Colonic mucosa (tissue), 4 donors: ENCODE results near the gene THAP6. TPM values are rescaled to one million over a fixed set of nuclear protein-coding genes. Genes with fewer than 3 reads are reported as not detected.
"Not testable (repeated sequence)": the region's sequence is repeated elsewhere in the genome, so short reads cannot be mapped to it uniquely, and the experiment has no call there.

Experiments used
- DNase-seq: peaks from one replicate; pipeline ENCODE4 v3.0.0-alpha.2; 2020
- H3K27ac ChIP-seq: fragments of 200-600 bp; one replicate; pipeline ENCODE4 v1.8.0; 2021
- H3K27me3 ChIP-seq: fragments of 200-600 bp; one replicate; pipeline ENCODE4 v1.8.0; 2021
- H3K36me3 ChIP-seq: fragments of 200-600 bp; one replicate; pipeline ENCODE4 v1.8.0; 2021
- H3K4me1 ChIP-seq: fragments of 200-600 bp; one replicate; pipeline ENCODE4 v1.8.0; 2021; ENCODE audit warnings: mild to moderate bottlenecking
- H3K4me3 ChIP-seq: fragments of 200-600 bp; one replicate; pipeline ENCODE4 v1.8.0; 2021
- H3K9ac ChIP-seq, 2 donors: one replicate each; pipeline ENCODE4 v1.7.0; 2013; ENCODE audit warnings: control low read depth in 2 of 2, low read depth in 2 of 2, low read length in 2 of 2
- H3K9me3 ChIP-seq: fragments of 200-600 bp; one replicate; pipeline ENCODE4 v1.8.0; 2021
- intact Hi-C: fragments of 100-400 bp; cut with DNase I; formaldehyde crosslinking; loops from one replicate; pipeline ENCODE4 v1.14.1; 2022
- total RNA-seq, 2 donors: library from RNA; stranded (reverse); fragmentation: NEBNext Ultra II Directional in 1 of 2; extraction: Animal tissue kit (Norgen Biotek cat#: 25700) in 1 of 2; gene quantifications; one replicate each; pipeline ENCODE4 v1.2.1, GENCODE V29; 2021
- TF ChIP-seq, protein P1 (sequence below): fragments of 200-600 bp; IDR thresholded peaks from one replicate; pipeline ENCODE4 v1.8.0; 2022; ENCODE audit warnings: antibody characterized with exemption, mild to moderate bottlenecking
- donor health status: healthy.
- donor health status: DM: no; HTN: no; CAD: no.
- donor health status: DM: no; HTN: no; CAD: no.

The THAP6 gene
- total RNA-seq, 2 donors from 2014 or later, result 11.0 to 13.2 TPM

DNA sequence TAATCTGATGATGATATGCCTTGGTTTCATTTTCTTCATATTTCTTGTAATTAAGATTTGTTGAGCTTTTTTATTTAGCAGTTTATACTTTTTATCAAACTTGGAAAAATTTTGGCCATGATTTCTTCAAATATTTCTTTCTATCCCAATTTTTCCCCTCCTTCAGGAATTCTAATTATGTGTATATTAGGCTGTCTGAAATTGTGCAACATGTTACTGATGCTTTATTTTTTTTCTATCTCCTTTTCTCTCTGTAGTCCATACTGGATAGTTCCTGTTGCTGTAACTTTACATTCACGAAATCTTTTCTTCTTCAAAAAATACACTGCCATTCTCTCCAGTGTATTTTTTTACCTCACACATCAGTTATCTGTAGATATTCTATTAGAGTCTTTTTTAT is 10.8 kb downstream of the THAP6 start:
- Histone ChIP-seq H3K9me3 (no peaks in the 10 kb centered on the region), H3K4me3 (no peak overlapping the region), H3K27me3 (no peaks in the 10 kb centered on the region), H3K27ac (no peak overlapping the region), H3K4me1 (no peaks in the 10 kb centered on the region), H3K9ac (no peak overlapping the region), H3K36me3 (peaks cover 12% of the 10 kb centered on the region)
- TF ChIP-seq, protein P1, sequence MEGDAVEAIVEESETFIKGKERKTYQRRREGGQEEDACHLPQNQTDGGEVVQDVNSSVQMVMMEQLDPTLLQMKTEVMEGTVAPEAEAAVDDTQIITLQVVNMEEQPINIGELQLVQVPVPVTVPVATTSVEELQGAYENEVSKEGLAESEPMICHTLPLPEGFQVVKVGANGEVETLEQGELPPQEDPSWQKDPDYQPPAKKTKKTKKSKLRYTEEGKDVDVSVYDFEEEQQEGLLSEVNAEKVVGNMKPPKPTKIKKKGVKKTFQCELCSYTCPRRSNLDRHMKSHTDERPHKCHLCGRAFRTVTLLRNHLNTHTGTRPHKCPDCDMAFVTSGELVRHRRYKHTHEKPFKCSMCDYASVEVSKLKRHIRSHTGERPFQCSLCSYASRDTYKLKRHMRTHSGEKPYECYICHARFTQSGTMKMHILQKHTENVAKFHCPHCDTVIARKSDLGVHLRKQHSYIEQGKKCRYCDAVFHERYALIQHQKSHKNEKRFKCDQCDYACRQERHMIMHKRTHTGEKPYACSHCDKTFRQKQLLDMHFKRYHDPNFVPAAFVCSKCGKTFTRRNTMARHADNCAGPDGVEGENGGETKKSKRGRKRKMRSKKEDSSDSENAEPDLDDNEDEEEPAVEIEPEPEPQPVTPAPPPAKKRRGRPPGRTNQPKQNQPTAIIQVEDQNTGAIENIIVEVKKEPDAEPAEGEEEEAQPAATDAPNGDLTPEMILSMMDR, result no peak
- intact Hi-C loops, result no loop called here
- DNase-seq, result no peak

DNA sequence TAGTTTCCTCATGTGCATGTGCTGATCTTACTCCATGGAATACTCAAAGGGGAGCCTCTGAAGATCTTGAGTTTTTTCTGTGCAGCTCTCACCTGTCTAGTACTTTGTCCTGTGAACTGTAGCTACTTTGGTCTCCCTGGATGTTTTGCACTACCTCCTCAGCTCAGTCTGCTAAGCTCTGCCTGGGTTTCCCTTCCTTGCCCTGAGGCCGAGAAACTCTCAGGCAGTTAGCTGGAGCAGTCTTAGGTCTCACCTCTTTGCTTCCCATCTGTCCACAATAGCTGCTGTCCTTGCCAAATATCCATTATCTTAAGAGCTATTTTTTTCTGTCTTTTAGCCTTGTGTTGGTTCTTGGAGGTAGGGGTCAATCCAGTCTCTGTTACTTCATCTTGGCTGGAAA is 11.6 kb downstream of the THAP6 start:
- Histone ChIP-seq H3K4me1 (no peaks in the 10 kb centered on the region), H3K27me3 (no peaks in the 10 kb centered on the region), H3K27ac (no peak overlapping the region), H3K9me3 (no peaks in the 10 kb centered on the region), H3K36me3 (peaks cover 12% of the 10 kb centered on the region), H3K4me3 (no peak overlapping the region), H3K9ac (no peak overlapping the region)
- TF ChIP-seq, protein P1, result no peak
- DNase-seq, result no peak
- intact Hi-C loops, result no loop called here

DNA sequence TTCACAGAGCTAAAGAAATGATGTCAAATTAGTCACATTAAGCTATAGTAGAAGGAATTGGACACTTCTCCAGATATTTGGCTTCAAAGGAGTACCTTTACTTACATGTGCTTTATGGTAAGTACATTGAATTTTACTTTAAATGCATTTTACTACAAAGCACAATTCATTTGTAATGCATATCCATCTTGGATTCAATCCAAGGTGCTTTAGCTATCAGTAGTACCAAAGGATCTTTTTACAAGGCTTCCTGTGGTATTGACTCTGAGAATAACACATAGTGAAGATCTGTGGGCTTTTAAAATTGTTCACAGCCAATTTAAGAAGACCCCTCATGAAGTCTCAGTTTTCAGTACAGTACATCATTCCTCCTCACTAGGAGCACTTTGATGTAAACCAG is 13.2 kb downstream of the THAP6 start:
- TF ChIP-seq, protein P1, result no peak
- H3K27ac ChIP-seq, result no peak overlapping the region
- H3K36me3 ChIP-seq, result peaks cover 12% of the 10 kb centered on the region
- H3K4me1 ChIP-seq, result no peaks in the 10 kb centered on the region
- no peaks in the 10 kb centered on the region for H3K27me3 ChIP-seq
- H3K4me3 ChIP-seq, result no peak overlapping the region
- no peak overlapping the region for H3K9ac ChIP-seq
- H3K9me3 ChIP-seq, result no peaks in the 10 kb centered on the region
- DNase-seq, result no peak
- intact Hi-C loops, result no loop called here

DNA sequence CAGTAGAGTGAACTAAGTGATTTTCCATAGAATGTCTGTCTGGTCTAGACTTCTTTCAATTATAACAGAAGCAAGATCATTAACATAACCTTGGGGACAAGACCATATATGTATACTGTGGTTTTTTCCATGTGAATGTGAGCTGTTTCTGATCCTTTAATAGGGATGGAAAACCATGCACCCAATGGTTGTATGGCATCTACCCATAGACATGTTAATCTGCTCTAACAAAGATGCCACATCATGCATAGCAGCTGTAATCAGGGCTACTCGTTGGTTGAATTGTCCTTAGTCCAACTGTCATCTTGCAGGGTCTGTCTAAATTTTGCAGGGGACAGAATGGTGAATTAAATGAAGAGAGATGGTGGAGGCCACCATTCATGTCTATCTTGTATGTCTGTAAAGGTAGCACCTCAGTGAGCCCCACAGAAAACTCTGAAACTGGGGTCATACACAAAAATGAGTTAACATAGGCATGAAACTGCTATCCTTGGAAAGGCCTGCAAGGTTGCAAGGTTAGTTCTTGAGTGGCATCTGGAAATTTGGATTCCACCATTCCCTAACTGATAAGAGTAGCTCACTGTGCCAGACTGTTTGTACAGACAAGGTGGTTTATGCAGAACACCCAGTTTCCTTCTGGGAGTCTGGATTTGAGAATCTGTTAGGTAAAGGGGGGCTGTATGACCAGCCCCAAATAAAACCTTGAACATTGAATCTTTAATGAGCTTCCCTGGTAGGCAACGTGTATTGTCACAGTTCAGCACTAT is 16.5 kb downstream of the THAP6 start:
- Histone ChIP-seq H3K36me3 (peaks cover 12% of the 10 kb centered on the region), H3K9ac (no peak overlapping the region), H3K9me3 (no peaks in the 10 kb centered on the region), H3K4me3 (no peak overlapping the region), H3K27me3 (no peaks in the 10 kb centered on the region), H3K4me1 (no peaks in the 10 kb centered on the region), H3K27ac (no peak overlapping the region)
- DNase-seq, result no peak
- intact Hi-C loops, result no loop called here
- TF ChIP-seq, protein P1, result no peak

DNA sequence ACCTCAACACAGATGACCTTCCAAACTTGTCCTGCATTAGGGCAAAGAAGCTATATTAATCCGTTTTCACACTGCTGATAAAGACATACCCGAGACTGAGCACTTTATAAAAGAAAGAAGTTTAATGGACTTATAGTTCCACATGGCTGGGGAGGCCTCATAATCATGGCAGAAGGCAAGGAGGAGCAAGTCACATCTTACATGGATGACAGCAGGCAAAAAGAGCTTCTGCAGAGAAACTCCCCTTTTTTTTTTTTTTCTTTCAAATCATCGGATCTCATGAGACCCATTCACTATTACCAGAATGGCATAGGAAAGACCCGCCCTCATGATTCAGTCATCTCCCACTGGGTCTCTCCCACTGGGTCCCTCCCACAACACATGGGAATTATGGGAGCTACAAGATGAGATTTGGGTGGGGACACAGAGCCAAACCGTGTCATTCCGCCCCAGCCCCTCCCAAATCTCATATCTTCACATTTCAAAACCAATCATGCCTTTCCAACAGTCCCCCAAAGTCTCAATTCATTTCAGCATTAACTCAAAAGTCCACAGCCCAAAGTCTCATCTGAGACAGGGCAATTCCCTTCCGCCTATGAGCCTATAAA is 17.4 kb downstream of the THAP6 start:
- H3K9me3 ChIP-seq, DNase-seq, H3K27me3 ChIP-seq, H3K4me1 ChIP-seq, intact Hi-C loops, H3K27ac ChIP-seq, H3K4me3 ChIP-seq, H3K9ac ChIP-seq: not testable (repeated sequence)
- peaks cover 12% of the 10 kb centered on the region for H3K36me3 ChIP-seq

DNA sequence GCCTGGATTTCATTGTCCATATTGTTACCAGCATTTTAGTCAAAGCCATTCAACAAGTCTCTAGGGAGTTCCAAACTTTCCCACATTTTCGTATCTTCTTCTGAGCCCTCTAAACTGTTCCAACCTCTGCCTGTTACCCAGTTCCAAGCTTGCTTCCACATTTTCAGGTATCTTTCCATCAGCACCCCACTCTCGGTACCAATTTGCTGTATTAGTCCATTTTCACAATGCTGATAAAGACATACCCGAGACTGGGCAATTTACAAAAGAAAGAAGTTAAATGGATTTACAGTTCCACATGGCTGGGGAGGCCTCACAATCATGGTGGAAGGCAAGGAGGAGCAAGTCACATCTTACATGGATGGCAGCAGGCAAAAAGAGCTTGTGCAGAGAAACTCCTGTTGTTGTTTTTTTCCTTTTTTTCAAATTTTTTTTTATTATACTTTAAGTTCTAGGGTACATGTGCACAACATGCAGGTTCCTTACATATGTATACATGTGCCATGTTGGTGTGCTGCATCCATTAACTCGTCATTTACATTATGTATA is 19.1 kb downstream of the THAP6 start:
- DNase-seq, H3K36me3 ChIP-seq, H3K27ac ChIP-seq, H3K4me3 ChIP-seq, H3K27me3 ChIP-seq, H3K9ac ChIP-seq, intact Hi-C loops, H3K9me3 ChIP-seq, H3K4me1 ChIP-seq: not testable (repeated sequence)

DNA sequence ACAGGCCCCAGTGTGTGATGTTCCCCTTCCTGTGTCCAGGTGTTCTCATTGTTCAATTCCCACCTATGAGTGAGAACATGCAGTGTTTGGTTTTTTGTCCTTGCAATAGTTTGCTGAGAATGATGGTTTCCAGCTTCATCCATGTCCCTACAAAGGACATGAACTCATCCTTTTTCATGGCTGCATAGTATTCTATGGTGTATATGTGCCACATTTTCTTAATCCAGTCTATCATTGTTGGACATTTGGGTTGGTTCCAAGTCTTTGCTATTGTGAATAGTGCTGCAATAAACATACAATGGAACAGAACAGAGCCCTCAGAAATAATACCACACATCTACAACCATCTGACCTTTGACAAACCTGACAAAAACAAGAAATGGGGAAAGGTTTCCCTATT is 19.7 kb downstream of the THAP6 start:
- not testable (repeated sequence) for H3K27ac ChIP-seq, H3K27me3 ChIP-seq

DNA sequence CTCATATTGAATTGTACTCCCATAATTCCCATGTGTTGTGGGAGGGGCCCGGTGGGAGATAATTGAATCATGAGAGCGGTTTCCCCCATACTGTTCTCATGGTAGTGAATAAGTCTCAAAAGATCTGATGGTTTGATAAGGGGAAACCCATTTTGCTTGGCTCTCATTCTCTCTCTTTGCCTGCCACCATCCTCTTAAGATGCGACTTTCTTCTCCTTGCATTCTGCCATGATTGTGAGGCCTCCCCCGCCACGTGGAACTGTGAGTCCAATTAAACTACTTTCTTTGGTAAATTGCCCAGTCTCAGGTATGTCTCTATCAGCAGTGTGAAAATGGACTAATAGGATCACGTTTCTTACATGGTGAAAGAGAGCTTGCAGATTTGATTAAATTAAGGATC is 23.0 kb downstream of the THAP6 start:
- H3K4me1 ChIP-seq, intact Hi-C loops, H3K27me3 ChIP-seq, H3K9ac ChIP-seq, H3K4me3 ChIP-seq, H3K9me3 ChIP-seq, H3K36me3 ChIP-seq, DNase-seq, H3K27ac ChIP-seq: not testable (repeated sequence)

More for the DNA sequence above, 19.7 kb downstream of the THAP6 start:
- H3K4me1 ChIP-seq, H3K36me3 ChIP-seq, H3K9me3 ChIP-seq, H3K9ac ChIP-seq, H3K4me3 ChIP-seq, intact Hi-C loops, DNase-seq: not testable (repeated sequence)
